ENCODE results near the gene ZNF764.

GRCh38 chr16:30569746-30570635 is 11.8 kb upstream of the ZNF764 start:
- TF ChIP-seq CTCF (IDR thresholded peaks at IDR 0.05) (no peak), EZH2 (IDR thresholded peaks at IDR 0.05) (no peak)
